GM12875 (cell line): ENCODE data around the gene ADAMTSL3.
A peak's percentile ranks its signal among the peaks of the same experiment; 100 is the strongest.

Experiments used
- H3K4me3 ChIP-seq: one replicate; pipeline ENCODE4 v1.5.1; 2011; ENCODE audit warnings: low read depth, low read length, control low read depth
- TF ChIP-seq, protein P1 (sequence below): IDR thresholded peaks from 2 replicates; pipeline ENCODE4 v1.5.1; 2011; ENCODE audit warnings: low read depth, mild to moderate bottlenecking, control low read depth, inconsistent platforms, low read length, moderate library complexity, borderline replicate concordance; ENCODE audit not compliant: insufficient read depth

Gene ADAMTSL3

DNA sequence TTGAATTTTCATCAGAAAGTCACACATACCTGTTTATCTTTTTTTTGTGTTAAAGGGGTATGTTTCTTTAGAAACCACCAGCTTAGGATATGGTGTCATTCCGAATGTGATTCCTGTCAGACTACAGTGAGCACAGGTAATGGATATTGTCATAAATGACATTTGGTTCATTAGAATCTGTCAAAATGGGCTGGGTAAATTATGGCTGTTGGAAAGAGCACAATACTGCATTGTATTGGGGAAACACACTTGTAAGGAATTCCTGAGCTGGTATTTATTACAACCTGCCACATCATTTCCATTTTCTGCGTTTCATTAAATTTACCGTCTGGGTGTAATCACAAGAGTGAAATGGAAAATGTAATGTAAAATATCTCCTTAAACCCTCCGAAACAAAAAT, 78.8 kb downstream of the ADAMTSL3 start:
- TF ChIP-seq, protein P1, sequence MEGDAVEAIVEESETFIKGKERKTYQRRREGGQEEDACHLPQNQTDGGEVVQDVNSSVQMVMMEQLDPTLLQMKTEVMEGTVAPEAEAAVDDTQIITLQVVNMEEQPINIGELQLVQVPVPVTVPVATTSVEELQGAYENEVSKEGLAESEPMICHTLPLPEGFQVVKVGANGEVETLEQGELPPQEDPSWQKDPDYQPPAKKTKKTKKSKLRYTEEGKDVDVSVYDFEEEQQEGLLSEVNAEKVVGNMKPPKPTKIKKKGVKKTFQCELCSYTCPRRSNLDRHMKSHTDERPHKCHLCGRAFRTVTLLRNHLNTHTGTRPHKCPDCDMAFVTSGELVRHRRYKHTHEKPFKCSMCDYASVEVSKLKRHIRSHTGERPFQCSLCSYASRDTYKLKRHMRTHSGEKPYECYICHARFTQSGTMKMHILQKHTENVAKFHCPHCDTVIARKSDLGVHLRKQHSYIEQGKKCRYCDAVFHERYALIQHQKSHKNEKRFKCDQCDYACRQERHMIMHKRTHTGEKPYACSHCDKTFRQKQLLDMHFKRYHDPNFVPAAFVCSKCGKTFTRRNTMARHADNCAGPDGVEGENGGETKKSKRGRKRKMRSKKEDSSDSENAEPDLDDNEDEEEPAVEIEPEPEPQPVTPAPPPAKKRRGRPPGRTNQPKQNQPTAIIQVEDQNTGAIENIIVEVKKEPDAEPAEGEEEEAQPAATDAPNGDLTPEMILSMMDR, result no peak
- H3K4me3 ChIP-seq, result no peak overlapping the region

DNA sequence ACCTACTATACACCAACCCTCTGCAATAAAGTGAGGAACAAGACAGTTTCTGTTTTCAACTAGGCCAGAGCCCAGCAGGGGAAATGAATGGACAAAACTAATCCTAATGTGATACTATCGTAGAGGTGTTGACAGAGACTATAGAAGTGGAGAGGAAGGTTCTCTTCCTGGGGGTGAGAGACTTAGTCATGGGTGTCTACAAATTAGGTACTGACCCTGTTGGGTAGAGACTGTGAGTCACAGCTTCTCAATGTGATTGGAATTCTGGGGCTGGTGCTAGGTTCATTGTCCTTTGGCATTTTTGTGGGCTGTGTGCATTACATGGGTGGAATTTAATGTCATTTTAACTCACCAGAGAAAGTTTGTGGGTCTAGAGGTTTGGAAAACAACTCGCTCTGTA, 79.3 kb downstream of the ADAMTSL3 start:
- H3K4me3 ChIP-seq, result no peak overlapping the region
- TF ChIP-seq, protein P1, result no peak

GRCh38 chr15:83733691-83734090, 79.8 kb downstream of the ADAMTSL3 start:
- TF ChIP-seq, protein P1, result no peak
- no peak overlapping the region for H3K4me3 ChIP-seq

- H3K4me3 ChIP-seq, result no peak overlapping the region
- TF ChIP-seq, protein P1, result peak; percentile 40; the same call in 1 of the 2 replicates
Measured at GRCh38 chr15:83734487-83734886, 80.6 kb downstream of the ADAMTSL3 start.

GRCh38 chr15:83739629-83740028, 85.7 kb downstream of the ADAMTSL3 start:
- TF ChIP-seq, protein P1, result no peak
- H3K4me3 ChIP-seq, result no peak overlapping the region

- H3K4me3 ChIP-seq, result no peak overlapping the region
- TF ChIP-seq, protein P1, result no peak
Measured at GRCh38 chr15:83745771-83746170, 91.8 kb downstream of the ADAMTSL3 start.

DNA sequence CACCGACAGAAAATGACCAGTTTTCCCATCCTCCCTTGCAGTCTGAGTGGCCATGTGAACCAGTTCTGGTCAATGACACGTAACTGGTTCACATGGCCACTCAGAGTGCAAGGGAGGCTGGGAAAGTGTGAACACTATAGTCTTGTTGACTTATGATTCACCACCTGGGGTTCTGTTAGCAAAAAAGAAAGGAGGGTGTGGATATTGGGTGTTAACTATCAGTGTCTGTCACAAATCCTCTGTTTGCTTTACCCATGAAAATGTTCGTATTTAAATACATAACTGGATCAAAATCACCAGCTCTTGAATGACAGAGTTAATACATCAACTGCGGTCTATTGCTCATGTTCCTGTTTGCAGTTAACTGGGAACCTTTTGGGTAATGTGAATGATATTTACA, 92.3 kb downstream of the ADAMTSL3 start:
- H3K4me3 ChIP-seq, result no peak overlapping the region
- TF ChIP-seq, protein P1, result no peak
